Activated CD8-positive, alpha-beta memory T cell treated with anti-CD3 and anti-CD28 coated beads for 36 hours (primary cell): Measurements from ENCODE around the gene DUOXA1. TPM values are rescaled to one million over a fixed set of nuclear protein-coding genes. Genes with fewer than 3 reads are reported as not detected.
"Not testable (repeated sequence)": the region's sequence is repeated elsewhere in the genome, so short reads cannot be mapped to it uniquely, and the experiment has no call there.

ENCODE experiments used
- CTCF ChIA-PET: fragments of 350-600 bp; sonication (Branson Sonifier 250); formaldehyde crosslinking; loops from one replicate; lab custom pipeline; 2021; ENCODE audit warnings: antibody characterized with exemption; lab: Charles Lee
- POLR2A ChIA-PET: fragments of 350-600 bp; sonication (Branson Sonifier 250); formaldehyde crosslinking; loops from one replicate; lab custom pipeline; 2021; ENCODE audit warnings: antibody characterized with exemption; lab: Charles Lee
- total RNA-seq, 2 experiments: library from RNA; stranded (reverse); gene quantifications; one replicate each; pipeline ENCODE4 v1.2.3, GENCODE V29; 2021

DUOXA1 gene
- total RNA-seq, 2 experiments from 2014 or later: not detected

GRCh38 chr15:45105586-45105985 is 24.1 kb downstream of the DUOXA1 start:
- ChIA-PET POLR2A (no interaction called here), CTCF (interaction anchor here (1.3 kb wide), 1 partner anchor 13 kb away, joined by 3 read pairs; no protein-coding TSS in a partner anchor)

- POLR2A ChIA-PET, CTCF ChIA-PET: not testable (repeated sequence)
Observed at GRCh38 chr15:45104170-45104569, 25.5 kb downstream of the DUOXA1 start.

GRCh38 chr15:45102226-45102625 is 27.5 kb downstream of the DUOXA1 start:
- ChIA-PET CTCF (no interaction called here), POLR2A (no interaction called here)

GRCh38 chr15:45101749-45102148 is 27.9 kb downstream of the DUOXA1 start:
- POLR2A ChIA-PET: no interaction called here
- CTCF ChIA-PET: no interaction called here

DNA sequence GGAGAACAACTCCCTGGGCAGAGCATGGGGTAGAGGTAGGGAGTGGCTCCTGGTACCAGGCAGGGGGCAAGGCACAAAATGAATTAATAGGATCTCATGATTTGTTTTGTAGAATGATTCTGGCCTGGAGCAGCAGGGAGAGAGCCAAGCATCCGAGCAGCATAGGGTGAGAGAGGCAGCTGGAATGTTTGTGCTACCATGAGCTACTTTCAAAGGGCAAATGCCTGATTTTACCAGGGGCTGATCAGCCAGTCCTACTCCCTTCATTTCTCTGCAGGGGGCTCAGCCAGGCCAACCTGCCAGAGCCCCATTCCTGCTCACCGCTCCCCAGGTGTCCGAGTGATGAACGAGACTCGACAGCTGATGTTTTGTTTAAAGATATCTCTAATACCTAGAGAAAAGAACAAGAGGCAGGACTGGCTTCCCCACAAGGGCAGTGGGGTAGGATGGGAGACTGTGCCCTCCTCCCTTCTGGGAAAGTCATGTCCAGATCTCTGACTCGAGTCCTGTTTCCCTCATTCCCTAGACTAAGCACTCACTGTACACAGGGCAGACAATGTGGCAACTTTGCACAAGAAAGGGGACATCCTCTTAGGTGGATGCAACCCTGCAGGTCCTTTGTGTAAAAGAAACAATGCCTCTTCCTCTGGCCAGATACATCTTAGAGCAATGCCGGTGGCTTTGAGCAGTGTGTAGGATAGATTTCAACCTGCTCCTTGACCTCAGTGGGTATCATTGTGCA is 28.6 kb downstream of the DUOXA1 start:
- ChIA-PET CTCF (no interaction called here), POLR2A (no interaction called here)

DNA sequence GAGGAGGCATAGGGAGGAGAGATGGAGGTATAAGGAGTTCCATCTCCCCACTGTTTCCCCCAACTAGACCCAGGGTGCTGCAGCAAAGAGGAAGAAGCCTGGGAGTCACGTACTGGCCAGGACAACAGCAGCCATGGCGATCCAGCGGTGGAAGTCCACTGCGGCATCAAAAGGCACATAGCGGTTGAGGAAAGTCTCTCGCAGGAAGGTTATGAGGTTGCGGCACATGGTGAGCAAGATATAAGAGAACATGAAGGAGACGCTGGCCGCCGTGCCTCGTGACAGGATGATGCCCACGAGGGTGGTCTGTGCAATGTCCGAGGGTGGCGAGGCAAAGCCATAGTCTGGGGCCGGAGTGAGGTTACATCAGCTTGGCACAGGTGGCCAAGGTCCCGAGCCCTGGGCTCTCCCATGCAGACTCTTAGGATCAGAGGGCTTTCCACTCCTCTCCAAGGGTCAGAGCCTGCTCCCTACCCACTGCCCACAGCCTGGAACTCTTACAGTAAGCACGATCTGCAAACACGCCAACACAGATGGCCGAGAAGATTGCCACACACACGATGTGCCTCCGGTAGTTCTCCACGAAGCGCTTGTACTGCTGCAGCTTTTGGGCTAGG is 30.0 kb downstream of the DUOXA1 start:
- ChIA-PET CTCF (no interaction called here), POLR2A (no interaction called here)

DNA sequence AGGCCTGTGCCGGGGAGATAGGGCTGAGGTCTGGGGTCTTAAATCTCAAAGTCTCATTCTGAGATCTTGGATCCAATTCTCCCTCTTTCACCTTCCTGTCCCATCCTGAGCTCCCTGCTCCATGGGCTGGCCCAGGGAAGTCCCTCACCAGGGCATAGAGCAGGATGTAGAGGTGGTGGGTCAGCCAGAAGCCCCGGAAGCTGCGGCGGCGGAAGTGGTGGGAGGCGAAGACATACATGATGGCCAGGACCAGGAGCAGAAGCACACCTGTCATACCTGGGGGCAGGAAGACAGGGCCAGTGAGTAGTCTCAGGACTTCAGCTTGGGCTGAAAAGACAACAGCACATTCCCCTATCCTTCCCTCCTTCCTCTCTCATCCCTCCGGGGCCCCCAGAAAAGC is 32.2 kb downstream of the DUOXA1 start:
- ChIA-PET POLR2A (no interaction called here), CTCF (no interaction called here)

GRCh38 chr15:45095661-45096060 is 34.0 kb downstream of the DUOXA1 start:
- POLR2A ChIA-PET: no interaction called here
- CTCF ChIA-PET: interaction anchor here (0.6 kb wide), 1 partner anchor 10 kb away, joined by 3 read pairs; no protein-coding TSS in a partner anchor

DNA sequence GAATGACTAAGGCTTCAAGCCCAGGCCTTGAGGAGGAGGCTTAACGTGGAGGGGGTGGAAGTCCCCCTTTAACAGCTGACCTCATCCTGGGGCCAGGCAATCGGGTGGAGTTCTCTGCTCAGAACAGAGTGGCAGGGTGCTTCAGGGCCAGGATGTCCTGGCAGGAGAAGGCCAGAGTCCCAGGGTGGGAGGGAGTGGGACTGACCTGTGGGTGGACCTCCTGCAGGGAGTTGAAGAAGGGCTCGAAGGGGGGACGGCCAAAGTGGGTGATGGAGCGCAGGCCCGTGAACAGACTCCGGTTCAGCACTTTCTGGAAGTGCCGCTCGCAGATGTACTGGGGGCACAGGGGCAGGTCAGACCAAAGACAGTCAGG is 35.3 kb downstream of the DUOXA1 start:
- POLR2A ChIA-PET: no interaction called here

DNA sequence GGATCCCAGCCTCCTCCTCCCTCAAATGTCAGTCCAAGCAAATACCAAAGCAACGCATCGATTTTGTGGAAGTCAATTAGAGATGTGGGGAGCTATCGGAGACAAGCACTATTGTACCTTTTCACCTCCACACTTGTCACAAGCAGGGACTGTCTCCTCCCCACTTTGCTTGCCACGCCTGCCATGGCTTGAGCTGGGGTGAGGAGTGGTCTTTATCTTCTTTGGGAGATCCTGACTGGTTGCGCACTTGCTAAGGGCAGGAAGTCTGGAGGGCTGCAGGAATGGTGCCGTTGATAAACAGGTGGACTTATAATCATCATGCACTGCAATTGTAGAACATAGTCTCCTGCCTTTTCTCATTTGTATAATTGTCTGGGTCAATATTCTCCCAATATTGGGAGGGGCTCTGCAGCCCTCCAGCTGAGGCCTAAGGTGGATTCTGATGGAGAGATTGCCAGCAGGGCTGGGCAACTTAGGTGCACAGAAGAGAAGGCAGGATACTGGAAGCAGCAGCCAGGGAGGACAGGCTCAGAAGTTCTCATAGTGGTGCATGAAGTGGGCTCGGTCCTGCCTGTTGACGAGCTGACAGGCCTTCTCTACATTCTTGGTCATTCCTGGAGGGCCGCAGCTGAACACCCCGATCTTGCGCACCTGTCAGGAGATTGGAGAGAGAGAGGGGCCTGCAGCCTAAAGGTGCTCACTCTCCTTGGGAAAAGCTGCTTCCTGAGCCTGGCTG is 35.9 kb downstream of the DUOXA1 start:
- POLR2A ChIA-PET: no interaction called here
- CTCF ChIA-PET: no interaction called here

More for the DNA sequence above, 35.3 kb downstream of the DUOXA1 start:
- CTCF ChIA-PET: no interaction called here

GRCh38 chr15:45093013-45093412 is 36.7 kb downstream of the DUOXA1 start:
- POLR2A ChIA-PET: no interaction called here
- CTCF ChIA-PET: interaction anchor here (0.6 kb wide), 1 partner anchor 344 kb away, joined by 4 read pairs; no protein-coding TSS in a partner anchor

DNA sequence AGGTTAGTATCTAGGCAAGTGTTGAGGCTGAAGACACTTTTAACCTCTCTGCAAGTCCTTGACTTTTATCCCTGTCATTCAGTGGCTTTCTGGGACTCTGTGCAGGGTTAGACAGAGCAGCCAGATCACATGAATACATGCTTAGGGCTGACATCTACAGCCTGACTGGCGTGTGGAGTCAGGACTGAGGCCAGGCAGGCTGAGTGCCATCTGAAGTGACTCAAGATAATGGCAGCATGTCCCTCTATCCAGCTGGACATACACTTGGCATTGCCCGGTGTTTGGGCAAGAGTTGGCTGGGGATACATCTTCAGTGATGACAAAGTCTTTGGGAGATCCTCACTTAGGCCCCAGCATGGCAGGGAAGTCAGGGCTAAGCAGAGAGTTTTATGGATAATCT is 38.1 kb downstream of the DUOXA1 start:
- CTCF ChIA-PET: no interaction called here
- POLR2A ChIA-PET: no interaction called here

DNA sequence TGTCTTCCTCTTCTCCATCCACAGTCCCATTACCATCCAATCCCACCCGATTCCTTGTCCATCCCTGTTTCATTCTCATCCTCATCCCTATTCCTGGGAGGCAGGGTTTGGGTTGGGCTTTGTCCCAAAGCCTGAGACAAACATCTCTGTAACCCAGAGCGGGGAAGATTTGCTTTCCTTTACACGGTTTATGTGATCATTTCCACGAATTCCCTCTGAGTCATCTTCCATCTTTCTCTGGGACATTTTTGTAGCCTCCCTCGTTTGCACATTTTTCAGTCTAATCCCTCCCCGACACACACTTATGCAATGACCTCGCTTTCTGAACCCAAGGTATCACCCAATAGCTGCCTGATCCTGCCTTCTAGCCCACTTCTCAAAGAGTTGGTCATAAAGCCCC is 38.5 kb downstream of the DUOXA1 start:
- POLR2A ChIA-PET: no interaction called here
- CTCF ChIA-PET: no interaction called here

- ChIA-PET POLR2A (no interaction called here), CTCF (no interaction called here)
Observed at GRCh38 chr15:45089712-45090373, 39.8 kb downstream of the DUOXA1 start.

DNA sequence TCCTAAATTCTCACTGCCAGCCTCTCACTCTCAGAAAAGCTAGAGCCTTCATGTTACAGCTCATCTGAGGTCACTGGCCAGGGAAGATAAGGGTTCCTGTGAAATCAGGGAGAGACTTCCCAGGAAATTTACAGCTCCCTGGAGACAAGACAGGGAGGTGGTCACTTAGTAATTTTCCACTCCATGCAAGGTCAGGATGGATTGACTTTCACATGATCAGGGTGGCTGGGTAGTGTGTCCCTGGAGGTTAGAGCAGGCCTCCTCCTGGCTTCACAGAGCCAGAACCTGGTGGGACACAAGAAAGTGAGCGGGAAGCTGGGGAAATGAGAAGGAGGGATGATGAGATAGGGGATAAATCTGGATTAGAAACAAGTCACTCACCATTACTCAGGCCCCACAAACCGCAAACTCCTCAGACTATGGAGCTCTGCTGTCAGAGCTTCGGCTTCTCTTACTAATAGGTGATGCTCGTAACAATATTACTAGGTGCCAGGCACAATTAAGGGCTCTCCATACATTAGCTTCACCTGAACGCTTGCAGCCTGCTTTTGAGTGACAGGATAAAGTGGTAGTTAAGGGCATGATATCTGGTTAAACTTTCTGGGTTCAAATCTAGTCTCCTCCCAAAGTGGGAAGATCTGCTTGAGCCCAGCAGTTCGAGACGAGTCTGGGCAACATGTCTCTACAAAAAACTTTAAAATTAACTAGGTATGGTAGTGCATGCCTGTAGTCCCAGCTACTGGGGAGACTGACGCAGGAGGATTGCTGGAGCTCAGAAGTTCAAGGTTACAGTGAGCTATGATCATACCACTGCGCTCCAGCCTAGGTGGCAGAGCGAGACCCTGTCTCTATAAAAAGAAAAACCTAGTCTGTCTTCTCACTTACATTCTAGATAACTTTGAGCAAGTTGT is 40.6 kb downstream of the DUOXA1 start:
- ChIA-PET CTCF (interaction anchor here (0.7 kb wide), 1 partner anchor 29 kb away, joined by 3 read pairs; no protein-coding TSS in a partner anchor), POLR2A (no interaction called here)

GRCh38 chr15:45087513-45087912 is 42.2 kb downstream of the DUOXA1 start:
- POLR2A ChIA-PET: no interaction called here
- CTCF ChIA-PET: no interaction called here

DNA sequence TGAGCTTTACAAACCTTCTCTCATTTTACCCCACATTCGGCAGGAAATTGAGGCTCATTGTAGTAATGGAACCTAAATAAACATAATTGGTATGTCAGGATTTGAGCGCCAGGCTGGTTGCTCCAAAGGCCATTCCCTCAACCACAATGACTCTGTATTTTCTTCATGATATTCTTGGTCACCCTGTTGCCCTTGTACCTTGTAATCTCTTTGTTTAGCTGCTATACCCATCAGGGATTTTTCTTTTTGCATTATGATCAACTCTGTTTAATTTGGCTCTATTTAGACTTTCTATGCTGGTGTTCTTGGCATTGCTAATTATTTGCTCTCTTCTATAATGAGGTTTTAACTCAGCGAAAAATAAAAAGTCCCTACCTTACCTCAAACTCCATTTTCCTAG is 45.5 kb downstream of the DUOXA1 start:
- ChIA-PET POLR2A (no interaction called here), CTCF (no interaction called here)

DNA sequence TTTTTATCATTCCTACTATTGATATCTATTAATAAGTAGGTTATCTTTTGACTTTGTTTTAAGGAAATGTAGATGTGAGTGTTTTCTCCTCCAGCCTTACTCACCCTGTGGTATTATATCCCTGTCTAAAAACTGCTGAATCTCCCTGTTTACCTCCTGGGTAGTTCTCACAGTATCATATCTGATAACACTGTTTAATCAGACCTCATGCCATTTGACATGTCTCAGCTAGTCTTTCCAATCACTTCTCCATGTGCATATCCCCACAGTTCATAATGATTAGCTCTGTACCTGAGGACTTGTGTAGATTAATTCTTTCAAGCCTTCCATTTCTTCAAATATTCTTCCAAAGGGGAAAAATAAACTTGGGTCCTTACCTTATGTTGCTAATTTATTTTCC is 46.5 kb downstream of the DUOXA1 start:
- POLR2A ChIA-PET: no interaction called here
- CTCF ChIA-PET: no interaction called here

DNA sequence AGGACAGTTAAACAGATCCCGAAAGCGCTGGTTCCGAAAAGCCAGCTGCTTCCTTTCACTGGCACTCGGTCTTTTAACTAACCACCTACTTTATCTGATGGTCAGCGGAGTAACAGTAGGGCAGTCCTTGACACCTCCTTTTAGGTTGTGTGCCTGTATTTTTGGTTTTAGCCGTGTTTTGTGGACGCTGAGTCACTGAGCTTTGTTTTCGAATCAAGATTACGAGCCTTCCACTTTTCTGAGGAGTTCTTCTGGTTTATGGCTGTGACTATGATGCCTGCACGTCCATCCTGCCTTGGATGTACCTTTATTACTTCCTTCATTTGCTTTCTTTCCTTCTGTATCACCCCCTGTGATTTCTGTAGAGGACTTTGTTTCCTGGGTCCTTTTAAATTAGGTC is 47.3 kb downstream of the DUOXA1 start:
- POLR2A ChIA-PET, CTCF ChIA-PET: not testable (repeated sequence)
